GM18909 (cell line): ENCODE measurements around the gene CCR9.
A peak's percentile ranks its signal among the peaks of the same experiment; 100 is the strongest.
"Not testable (repeated sequence)": the region's sequence is repeated elsewhere in the genome, so short reads cannot be mapped to it uniquely, and the experiment has no call there.

Experiments
- ATAC-seq: cut with Tn5 transposase; IDR thresholded peaks from one replicate; pipeline ENCODE4 v1.9.1; 2021; ENCODE audit warnings: mild to moderate bottlenecking; ENCODE audit not compliant: unreplicated experiment, poor library complexity

The CCR9 gene, protein sequence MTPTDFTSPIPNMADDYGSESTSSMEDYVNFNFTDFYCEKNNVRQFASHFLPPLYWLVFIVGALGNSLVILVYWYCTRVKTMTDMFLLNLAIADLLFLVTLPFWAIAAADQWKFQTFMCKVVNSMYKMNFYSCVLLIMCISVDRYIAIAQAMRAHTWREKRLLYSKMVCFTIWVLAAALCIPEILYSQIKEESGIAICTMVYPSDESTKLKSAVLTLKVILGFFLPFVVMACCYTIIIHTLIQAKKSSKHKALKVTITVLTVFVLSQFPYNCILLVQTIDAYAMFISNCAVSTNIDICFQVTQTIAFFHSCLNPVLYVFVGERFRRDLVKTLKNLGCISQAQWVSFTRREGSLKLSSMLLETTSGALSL

DNA sequence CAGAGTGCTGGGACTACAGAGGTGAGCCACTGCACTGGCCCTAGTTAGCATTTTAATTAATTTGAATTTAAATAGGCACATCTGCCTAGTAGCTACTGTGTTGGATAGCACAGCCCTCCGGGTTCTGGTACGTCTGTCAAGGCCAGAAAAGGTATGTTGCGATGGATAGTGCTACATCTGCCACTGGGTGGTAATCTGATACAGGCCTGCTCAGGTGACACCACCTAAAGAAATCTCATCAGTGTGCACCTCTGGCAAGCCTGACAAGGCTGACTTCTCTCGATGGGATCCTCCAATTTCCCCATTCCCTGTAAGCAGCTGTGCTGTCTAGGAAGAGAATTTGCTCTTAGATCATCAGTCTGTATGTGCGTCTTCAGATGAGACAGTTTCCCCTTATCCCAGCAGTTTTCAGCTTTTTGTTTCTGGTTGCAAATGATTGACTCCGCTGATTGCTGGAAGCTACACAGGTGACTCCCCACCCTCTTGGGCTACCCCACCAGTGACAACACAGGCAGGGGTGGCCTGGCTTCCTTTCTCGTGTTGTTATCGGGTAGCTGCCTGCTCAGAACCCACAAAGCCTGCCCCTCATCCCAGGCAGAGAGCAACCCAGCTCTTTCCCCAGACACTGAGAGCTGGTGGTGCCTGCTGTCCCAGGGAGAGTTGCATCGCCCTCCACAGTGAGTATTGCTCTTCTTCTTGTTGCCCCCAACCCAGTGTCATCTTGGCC is at the start of gene CCR9:
CCR9 (plus strand) TSS at position 565 of the 727 bp plus-strand sequence. CDS start 8,391 bp downstream, outside the sequence.
- no peak for ATAC-seq

DNA sequence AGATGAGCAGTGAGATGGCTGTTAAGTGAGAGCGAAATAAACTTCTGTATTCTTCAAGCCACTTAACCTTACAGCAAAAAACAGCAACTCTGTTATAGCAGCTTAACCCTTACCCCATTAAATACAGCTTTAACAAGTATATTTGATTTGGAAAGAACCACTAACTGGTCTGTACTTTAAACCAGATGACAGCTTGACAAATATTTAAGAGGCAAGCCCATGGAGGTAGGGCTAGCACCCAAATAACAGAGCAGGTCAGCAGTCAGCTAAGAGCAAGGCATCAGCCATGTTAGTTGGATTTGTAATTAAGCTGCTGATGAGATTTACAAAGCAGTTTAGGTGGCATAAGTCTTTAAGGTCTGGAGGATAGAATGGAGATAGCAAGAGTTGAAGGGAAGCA is 47.9 kb upstream of the CCR9 start:
- no peak for ATAC-seq

DNA sequence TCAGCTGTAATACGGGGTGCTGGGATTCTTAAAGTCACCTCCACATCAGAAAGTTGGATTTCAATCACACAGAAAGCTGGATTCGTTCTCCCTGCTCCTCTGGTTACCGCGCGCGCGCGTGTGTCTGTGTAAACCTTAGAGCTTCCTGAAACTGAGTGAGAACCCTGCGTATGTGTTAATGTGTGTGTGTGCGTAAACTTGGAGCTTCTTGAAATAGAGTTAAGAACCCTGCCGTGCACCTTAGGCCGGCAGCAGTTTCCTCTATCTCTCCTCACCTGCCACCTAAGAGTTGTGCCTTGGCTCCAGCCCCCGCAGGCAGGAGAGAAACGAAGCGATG is 45.0 kb upstream of the CCR9 start:
- peak; percentile 35 for ATAC-seq

DNA sequence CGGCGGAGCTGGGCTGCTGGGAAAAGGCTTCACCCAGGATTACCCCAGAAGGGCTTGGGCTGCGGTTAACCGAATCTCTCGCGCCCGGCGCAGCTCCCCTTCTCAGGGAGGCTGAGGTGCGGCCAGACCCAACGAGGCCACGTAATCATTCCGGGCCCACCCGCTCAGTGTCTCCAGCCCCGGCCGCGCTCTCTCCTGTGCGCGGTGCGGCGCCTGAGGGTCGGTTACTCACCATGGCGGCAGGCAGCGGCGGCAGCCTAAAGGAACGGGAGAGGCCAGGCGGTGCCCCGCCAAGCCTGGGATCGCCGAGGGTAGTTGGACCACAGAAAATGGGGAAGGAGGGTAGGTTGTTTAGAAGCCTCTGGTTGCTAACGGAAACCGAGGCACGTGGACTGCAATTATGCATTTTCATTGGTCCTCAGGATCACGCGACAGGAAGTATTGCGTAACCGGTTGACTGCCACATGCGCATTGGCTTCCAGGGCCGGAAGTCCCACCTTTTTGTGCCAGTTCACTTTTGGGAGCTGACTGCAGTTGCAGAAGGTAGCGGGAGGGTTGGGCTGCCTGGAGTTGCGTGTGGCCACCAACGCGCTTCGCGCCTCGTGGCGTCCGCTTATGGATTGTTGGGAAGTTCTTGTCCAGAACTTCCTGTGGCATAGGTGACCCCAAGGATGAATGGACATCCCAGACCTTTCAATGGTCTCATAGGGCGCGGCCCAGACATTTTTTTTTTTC is 44.4 kb upstream of the CCR9 start, which contains the start of gene LZTFL1:
LZTFL1 (minus strand) TSS at position 363 of the 735 bp plus-strand sequence; CDS start at position 235, 128 bp downstream.
- ATAC-seq: peak; percentile 81

DNA sequence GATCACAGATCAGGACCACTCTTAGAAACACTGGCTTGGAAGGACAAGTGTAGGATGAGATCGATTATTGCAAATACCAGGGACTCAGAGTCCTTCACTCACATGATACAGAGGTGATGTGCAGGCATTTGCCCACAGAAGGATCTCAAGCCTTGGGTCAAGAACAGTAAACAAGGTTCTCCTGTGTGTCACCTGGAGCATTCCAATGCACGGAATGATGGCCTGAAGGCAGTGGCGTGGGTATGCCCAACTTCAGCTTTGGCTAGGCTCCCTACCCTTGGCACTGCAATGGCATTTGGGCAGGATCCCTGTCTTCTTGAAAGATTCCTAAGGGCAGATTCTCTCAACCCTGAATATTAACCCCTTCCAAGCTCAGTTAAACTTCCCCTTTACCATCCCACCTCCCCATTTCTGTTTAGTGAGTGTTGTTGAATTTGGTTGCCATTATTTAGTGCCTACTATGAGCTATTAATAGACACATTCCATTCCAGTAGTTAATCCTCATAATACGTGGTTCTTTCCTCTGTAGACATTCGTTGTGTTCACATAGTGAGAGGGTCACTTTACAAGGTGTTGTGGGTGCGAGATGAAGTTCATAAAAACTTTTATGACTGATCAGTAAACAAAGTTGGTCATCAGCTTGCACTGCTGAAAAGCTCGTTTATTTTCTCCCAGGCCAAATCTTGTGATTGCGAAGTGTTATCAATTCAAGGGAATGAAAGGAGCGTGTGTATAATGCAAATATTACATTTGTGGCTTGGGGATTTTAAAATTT is 43.3 kb upstream of the CCR9 start:
- no peak for ATAC-seq

DNA sequence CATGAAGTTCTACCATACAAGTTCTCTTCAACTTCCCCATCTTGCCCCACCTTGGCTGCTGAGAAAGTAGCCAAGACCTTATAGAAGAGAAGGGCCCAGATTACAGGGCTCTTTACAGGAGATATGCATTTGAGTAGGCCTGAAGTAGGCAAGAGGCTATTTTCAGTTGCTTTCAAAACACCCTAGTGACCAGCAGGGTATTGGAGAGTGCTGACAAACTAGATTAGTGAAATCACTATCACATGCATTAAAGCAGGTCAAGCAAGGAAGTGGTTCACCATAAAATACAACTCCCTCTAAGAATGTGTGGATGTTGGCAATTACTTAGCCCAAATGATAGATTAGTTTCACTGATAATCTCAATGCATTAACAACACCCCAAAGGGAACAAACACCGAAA is 41.7 kb upstream of the CCR9 start:
- no peak for ATAC-seq

DNA sequence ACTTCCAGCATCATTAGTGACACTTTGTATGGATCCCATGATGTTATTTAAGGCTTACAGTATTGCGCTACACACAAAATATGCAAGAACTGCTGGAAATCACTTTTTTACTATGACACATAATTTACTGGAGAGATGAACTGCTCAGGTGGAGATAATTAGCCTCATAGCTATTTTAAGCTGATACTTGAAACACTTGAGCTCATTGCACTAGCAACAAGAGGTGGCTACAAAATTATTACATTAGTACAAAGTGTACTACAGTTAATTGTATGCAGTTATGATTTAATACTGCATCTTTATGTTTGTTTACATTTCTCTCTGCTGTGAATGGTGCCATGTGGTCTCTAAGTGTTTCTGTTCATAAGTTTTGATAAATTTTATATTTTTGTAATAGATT is 38.0 kb upstream of the CCR9 start:
- no peak for ATAC-seq

DNA sequence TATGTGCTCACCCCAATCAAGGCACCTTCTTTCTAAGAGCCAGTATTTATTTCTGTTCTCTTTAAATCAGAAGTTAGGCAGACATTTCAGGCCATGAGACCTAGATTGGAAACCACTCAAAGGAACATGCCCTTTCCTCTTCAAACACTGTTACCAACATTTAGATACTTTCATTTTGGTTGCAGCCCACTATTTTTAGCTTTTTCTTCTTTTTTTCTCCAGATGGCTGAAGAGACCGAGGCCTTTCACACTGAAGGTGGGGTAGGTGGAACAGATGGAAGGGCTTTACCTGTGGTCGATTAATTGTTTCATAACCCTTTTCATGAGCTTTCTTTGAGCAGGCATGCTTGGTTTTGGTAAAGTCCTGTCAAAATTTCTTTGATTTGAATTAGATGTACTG is 33.5 kb upstream of the CCR9 start:
- no peak for ATAC-seq

DNA sequence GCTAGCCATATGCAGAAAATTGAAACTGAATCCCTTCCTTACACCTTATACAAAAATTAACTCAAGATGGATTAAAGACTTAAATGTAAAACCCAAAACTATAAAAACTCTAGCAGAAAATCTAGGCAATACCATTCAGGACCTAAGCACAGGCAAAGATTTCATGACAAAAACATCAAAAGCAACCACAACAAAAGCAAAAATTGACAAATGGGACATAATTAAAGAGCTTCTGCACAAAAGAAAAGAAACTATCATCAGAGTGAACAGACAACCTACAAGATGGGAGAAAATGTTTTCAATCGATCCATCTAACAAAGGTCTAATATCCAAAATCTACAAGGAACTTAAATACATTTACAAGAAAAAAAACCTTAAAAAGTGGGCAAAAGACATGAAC is 30.0 kb upstream of the CCR9 start:
- not testable (repeated sequence) for ATAC-seq

DNA sequence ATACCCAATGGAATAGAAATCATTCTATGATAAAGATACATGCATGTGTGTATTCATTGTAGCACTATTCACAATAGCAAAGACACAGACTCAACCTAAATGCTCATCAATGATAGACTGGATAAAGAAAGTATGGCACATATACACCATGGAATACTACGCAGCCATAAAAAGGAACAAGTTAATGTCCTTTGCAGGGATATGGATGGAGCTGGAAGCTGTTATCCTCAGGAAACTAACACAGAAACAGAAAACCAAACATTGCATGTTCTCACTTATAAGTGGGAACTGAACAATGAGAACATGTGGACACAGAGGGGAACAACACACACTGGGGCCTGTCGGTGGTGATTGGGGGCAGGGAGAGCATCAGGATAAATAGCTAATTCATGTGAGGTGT is 29.3 kb upstream of the CCR9 start:
- ATAC-seq: not testable (repeated sequence)

DNA sequence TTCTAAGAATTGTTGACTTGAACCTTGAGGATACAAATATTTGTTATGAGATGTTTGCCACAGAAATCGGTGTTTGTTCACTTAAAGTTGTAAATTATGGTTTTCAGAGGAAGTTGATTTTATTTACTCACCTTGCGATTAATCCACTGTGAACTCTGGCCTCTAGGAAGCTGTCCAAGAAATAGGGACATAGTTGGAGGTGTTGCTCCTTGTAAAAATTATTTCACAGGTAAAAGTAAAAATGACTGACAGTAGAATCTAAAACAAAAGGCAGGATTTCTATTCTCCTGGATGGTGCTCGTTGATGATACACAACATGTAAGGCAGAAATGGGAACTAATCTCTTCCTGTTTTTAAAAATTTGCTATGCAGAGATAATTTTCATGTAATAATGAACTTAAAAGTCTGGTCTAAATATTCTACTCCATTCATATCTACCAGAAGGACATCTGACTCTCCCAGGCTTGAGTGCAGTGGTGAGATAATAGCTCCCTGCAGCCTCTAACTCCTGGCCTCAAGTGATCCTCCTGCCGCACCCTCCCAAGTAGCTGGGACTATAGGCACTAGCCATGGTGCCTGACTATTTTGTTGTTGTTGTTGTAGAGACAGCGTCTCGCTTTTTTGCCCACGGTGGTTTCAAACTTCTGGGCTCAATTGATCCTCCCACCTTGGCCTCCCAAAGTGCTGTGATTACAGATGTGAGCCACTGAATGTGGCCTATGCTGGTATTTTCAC is 27.4 kb upstream of the CCR9 start:
- ATAC-seq: no peak

DNA sequence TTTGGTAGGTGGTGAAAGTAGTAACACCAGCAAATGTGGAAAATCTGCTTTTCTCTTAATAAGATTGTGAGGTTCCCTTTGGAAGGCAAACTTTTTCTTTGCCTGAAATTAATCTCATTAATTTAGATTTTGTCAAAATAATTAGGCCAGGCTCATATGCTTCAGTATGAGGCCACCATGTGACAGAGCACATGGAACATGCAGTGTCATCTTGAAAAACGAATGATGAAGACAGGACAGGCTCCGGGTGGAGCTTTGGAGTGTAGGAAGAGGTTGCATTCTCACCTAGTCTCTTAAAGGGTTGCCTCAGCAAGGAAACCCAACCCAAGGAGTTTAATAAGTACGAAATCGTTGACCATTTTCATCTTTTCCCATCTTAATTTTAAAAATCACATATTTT is 25.9 kb upstream of the CCR9 start:
- ATAC-seq: no peak

DNA sequence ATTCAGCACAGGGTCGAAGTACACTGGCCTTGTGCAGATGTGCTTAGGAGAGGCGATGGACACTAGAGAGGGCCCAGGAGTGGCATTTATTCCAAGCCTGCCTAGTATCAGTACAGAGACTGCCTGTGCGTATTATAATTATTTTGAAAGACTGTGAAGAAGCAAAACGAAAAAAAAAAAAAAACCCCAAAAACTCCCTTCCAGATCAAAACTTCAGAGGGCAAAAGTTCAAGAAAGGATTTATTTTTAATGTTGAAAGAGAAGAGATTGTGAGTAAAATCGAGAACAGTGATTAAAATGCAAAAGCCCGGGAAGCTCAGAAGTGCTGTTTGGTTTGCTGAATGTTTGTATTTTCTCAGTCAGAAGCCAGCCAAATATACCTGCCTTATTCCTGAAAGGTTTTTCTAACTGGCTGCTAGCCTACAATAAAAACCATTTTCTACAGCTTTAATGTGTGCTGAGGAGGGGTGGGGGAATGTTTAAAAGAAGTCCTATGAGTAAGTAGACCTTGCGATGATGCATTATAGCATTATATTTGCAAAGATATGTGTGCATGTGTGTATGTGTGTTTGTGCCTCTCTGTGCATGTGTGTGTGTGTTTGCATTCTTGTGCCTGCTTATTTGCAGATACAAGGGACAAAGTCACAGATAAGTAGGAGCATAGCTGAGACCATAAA is 25.2 kb upstream of the CCR9 start:
- peak; percentile 62 for ATAC-seq

DNA sequence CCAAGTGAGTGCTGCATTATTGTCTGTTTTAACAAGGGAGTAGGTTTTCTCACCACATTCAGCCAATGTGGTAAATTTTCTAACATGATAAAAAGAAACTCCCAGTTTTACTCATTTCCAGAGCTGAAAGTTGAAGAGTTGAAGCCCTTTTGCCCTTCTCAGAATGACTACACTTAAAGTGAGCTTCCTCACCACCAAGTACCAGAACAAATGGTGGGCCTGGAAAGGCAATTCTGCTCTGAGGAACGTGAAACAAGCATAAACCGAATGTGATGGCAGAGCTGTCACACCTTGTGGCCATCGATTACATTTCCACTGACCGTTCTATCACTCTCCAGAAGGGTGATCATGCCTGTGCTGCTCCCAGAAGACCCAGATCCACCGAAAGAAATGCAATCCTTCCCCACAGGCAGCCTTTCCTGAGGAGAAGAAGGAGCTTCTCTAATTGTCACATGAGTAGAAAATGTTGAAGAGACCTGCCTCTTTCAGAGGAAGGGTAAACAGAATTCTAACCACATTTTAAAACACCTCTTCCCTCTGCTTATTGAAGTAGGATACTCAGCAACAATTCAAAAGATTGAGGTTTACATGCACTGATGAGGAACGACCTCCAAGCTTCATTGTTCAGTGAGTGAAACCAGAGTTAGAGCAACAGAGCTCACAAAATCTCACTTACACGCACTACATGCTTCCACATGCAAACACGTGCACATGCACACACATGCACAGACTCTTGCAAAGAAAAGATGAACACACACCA is 21.4 kb upstream of the CCR9 start:
- ATAC-seq: peak; percentile 64

DNA sequence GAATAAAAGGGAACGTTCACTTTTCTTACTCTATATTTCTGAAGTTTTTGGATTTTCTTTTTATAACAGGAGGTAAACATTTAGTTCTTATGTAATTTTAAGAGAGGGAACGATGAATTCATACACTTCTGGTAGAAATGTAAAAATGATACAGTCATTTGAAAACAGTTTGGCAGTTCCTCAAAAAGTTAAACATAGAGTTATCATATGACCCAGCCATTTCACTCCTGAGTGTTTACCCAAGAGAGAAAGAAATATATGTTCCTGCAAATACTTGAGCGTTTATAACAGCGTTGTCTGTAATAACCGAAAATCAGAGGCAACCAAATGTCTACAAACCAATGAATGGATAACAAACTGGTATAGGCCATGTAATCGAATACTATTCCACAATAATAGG is 20.8 kb upstream of the CCR9 start:
- ATAC-seq: no peak

DNA sequence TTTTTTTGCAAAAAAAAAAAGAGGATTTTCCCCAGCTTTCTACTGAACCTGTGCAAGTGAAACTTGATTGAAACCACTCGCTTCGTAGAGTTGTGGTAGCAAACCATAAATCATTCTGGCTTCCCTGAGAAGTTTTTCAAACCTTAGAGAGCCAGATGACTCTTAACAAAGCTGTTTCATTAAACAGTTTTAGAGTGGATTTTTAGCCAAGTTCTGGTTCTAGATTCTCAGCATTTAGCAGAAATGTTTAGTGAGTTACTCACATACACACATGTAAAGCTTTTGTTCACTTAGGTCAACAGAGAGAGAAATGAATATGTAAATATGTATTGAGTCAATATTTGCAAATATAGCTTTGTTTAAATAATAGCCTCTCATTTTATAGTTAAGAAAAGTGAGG is 18.1 kb upstream of the CCR9 start:
- ATAC-seq: no peak

DNA sequence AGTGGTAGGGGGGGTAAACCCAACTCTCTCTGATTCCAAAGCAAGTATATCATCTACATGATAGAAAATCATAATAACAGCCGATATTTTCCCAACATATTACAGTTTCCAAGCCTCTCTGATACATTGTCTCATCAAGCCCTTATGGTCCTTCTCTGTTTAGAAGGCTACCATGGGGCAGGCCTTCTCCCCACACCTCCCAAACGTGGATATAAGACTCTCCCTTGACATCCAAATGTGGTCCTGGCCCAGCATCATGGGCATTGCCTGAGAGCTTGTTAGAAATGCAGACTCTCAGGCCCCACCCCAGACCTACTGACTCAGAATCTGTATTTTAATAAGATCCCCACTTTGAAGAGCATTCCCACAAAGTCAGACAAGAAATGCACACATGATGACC is 17.7 kb upstream of the CCR9 start:
- ATAC-seq: no peak

DNA sequence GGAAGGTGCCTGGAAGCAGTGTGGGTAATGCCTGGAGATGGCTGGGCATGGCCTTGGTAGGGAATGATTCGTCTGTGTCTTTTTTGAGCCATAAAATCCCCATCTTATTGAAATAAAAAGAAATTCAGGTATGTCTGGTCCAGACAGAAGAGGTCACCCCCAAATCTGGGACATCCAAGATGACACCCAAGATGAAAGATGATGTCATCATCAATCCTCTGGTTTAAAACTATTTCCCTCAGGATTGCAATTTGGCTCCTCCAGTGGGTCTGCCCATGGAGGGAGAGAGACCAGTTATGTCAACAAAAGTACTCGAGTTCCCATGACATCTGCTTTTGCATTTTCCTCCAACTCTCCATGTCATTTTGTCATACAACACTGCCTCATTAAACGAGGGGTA is 16.7 kb upstream of the CCR9 start:
- ATAC-seq: no peak
